GM19351 (cell line): ENCODE measurements around the gene TRMO.
A peak's percentile ranks its signal among the peaks of the same experiment; 100 is the strongest.
"Not testable (repeated sequence)": the region's sequence is repeated elsewhere in the genome, so short reads cannot be mapped to it uniquely, and the experiment has no call there.

ENCODE experiments used
- ATAC-seq: cut with Tn5 transposase; IDR thresholded peaks from one replicate; pipeline ENCODE4 v1.9.1; 2021; ENCODE audit warnings: mild to moderate bottlenecking, moderate library complexity; ENCODE audit not compliant: unreplicated experiment

TRMO gene

GRCh38 chr9:97921959-97922724, at the start of gene TRMO:
TRMO (minus strand) TSS chr9:97922500; CDS start chr9:97922493, 7 bp downstream.
- ATAC-seq = peak; percentile 74

- no peak for ATAC-seq
These were observed 47.9 kb upstream of the TRMO start for GRCh38 chr9:97970165-97970564.

GRCh38 chr9:97969014-97969413, 46.7 kb upstream of the TRMO start:
- no peak for ATAC-seq

GRCh38 chr9:97966493-97966892, 44.2 kb upstream of the TRMO start:
- ATAC-seq = no peak

- ATAC-seq = no peak
These were observed 42.6 kb upstream of the TRMO start for GRCh38 chr9:97964901-97965300.

- ATAC-seq = no peak
These were observed 40.9 kb upstream of the TRMO start for GRCh38 chr9:97963232-97963631.

- ATAC-seq = no peak
These were observed 40.3 kb upstream of the TRMO start for GRCh38 chr9:97962575-97962974.

- ATAC-seq = no peak
These were observed 39.8 kb upstream of the TRMO start for GRCh38 chr9:97962136-97962535.

GRCh38 chr9:97961361-97961760, 39.1 kb upstream of the TRMO start:
- no peak for ATAC-seq

- not testable (repeated sequence) for ATAC-seq
These were observed 38.5 kb upstream of the TRMO start for GRCh38 chr9:97960678-97961328.

GRCh38 chr9:97959585-97959984, 37.3 kb upstream of the TRMO start:
- no peak for ATAC-seq

- ATAC-seq = no peak
These were observed 36.7 kb upstream of the TRMO start for GRCh38 chr9:97958812-97959511.

GRCh38 chr9:97956331-97956730, 34.0 kb upstream of the TRMO start:
- ATAC-seq = no peak

- ATAC-seq = peak; percentile 83
These were observed 32.3 kb upstream of the TRMO start for GRCh38 chr9:97954550-97954989.

GRCh38 chr9:97950873-97951272, 28.6 kb upstream of the TRMO start:
- ATAC-seq = not testable (repeated sequence)

GRCh38 chr9:97947094-97947493, 24.8 kb upstream of the TRMO start:
- not testable (repeated sequence) for ATAC-seq

- not testable (repeated sequence) for ATAC-seq
These were observed 23.2 kb upstream of the TRMO start for GRCh38 chr9:97945470-97945869.

- no peak for ATAC-seq
These were observed 22.3 kb upstream of the TRMO start for GRCh38 chr9:97944612-97945011.

GRCh38 chr9:97943308-97943855, 21.1 kb upstream of the TRMO start:
- no peak for ATAC-seq

- ATAC-seq = no peak
These were observed 19.0 kb upstream of the TRMO start for GRCh38 chr9:97941323-97941722.

GRCh38 chr9:97940741-97941140, 18.4 kb upstream of the TRMO start:
- no peak for ATAC-seq
